GM20000 (cell line): ENCODE data around the gene EVPL.

ENCODE experiments used
- DNase-seq: peaks from one replicate; pipeline ENCODE4 v3.0.0; 2012; ENCODE audit warnings: low spot score
- CTCF ChIP-seq: IDR thresholded peaks from 2 replicates; pipeline ENCODE4 v1.5.1; 2012; ENCODE audit warnings: mild to moderate bottlenecking, control low read depth; ENCODE audit errors: extremely low read depth, missing control alignments

Gene EVPL

DNA sequence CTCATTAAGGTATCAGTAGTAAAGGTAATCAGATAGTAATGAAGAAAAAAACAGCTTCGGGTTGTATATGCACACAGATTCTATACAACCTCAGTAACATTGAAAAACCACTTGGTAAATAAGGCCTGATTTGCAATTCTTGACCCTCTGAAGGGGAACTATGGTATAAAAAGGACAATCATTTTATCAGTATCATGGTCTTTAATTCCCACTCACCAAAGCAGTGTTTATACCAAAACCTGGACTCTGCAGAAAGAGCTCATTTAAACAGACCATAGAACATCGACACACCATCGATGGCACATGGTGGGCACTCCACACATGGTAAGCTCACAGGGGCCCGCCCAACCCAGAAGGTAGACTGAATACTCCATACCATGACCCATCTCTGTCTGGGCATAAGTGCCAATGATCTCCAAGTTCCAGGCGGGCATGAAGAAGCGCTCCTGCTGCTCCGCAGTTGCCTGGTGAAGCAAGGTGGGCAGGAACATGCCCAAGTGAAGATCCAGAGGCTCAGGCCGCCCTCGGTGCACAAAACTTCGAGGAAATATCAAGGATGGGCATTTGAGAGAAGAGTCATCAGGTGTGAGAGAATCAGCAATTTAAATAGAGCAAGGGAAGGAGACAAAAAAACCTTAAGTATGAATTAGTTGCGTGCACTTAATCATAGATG, 67.1 kb downstream of the EVPL start:
- no peak for TF ChIP-seq CTCF
- DNase-seq: no peak

DNA sequence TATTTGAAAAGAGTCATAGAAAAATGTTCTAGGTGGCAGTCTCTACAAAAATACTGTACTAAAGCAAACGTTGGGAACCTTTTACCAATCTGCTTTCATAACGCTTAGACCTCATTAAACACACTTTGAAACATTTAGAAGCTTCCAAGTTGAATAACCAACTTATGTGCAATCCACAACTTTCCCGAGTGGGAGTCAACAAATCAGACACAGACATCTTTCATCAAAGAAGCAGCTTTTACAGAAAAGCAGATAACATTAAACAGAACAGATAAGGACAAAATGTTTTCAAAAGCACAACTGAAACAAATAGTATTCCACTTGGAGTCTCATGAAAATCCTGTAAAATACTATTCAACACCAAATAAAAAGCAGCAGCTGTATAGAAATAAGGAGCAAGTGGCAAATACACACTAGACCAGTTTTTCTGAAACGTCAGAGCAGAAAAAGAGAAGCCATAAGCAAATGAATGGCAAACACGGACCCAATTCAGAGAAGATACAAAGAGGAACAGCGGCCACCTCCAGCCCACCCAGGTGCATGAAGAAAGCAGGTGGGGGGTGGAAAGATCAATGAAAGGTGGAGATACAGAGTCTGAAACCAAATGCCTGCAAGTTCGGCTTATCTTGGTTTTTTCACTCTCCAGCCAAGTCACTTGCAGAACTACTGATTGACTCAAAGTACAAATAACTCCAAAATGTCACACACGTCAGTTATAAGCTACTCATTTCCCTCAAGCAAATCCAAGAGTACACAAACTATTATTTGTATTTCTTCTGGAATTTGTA, 67.9 kb downstream of the EVPL start:
- no peak for TF ChIP-seq CTCF
- DNase-seq: no peak
